Upper lobe of left lung (tissue), 6 donors: Measurements from ENCODE around the gene NEURL1. TPM values are rescaled to one million over a fixed set of nuclear protein-coding genes. Genes with fewer than 3 reads are reported as not detected.
"Not testable (repeated sequence)": the region's sequence is repeated elsewhere in the genome, so short reads cannot be mapped to it uniquely, and the experiment has no call there.

Experiments used
- ATAC-seq, 2 donors: fragments of 200-7000 bp; cut with Tn5 transposase; one replicate each; pipeline ENCODE4 v1.9.1; 2022; ENCODE audit warnings: mild to moderate bottlenecking in 2 of 2, moderate library complexity in 2 of 2; ENCODE audit not compliant: low FRiP score in 2 of 2
- DNase-seq, 2 donors: peaks; one replicate each; pipeline ENCODE4 v3.0.0-alpha.2; 2019 to 2020
- H3K27ac ChIP-seq, 4 donors: fragments of 200-600 bp; sonication (generic); one replicate each; pipeline ENCODE4 v1.5.1; 2016 to 2019
- H3K27me3 ChIP-seq, 4 donors: fragments of 200-600 bp; sonication (generic); one replicate each; pipeline ENCODE4 v1.5.1; 2017 to 2019
- H3K36me3 ChIP-seq, 4 donors: fragments of 200-600 bp; sonication (generic); one replicate each; pipeline ENCODE4 v1.5.1; 2016 to 2019
- H3K4me1 ChIP-seq, 4 donors: fragments of 200-600 bp; sonication (generic); one replicate each; pipeline ENCODE4 v1.5.1; 2018 to 2019
- H3K4me3 ChIP-seq, 4 donors: fragments of 200-600 bp; sonication (generic); one replicate each; pipeline ENCODE4 v1.5.1; 2017 to 2019; ENCODE audit warnings: mild to moderate bottlenecking in 2 of 4, moderate library complexity in 1 of 4
- H3K9me3 ChIP-seq, 4 donors: fragments of 200-600 bp; sonication (generic); one replicate each; pipeline ENCODE4 v1.5.1; 2018 to 2019
- CTCF ChIP-seq, 6 experiments: fragments of 450-650 bp in 4 of 6; fragments of 200-600 bp in 2 of 6; sonication (generic) in 2 of 6; IDR thresholded peaks; one replicate each; pipeline ENCODE4 v1.5.1; 2016 to 2019; ENCODE audit warnings: antibody characterized with exemption in 6 of 6
- EP300 ChIP-seq, 4 donors: sonication (generic); formaldehyde crosslinking; IDR thresholded peaks; one replicate each; pipeline ENCODE4 v1.5.1; 2017; ENCODE audit warnings: antibody characterized with exemption in 4 of 4, control low read depth in 2 of 4
- POLR2A ChIP-seq, 4 donors: fragments of 450-650 bp; IDR thresholded peaks; one replicate each; pipeline ENCODE4 v1.5.1; 2016 to 2017; ENCODE audit warnings: antibody characterized with exemption in 4 of 4, mild to moderate bottlenecking in 2 of 4
- POLR2AphosphoS5 ChIP-seq, 2 donors: sonication (generic); formaldehyde crosslinking; IDR thresholded peaks; one replicate each; pipeline ENCODE4 v1.5.1; 2017; ENCODE audit warnings: antibody characterized with exemption in 2 of 2
- WGBS, 2 donors: methylation state at CpG; one replicate each; pipeline ENCODE4 v1.1.5; 2017 to 2018; 5-methylcytosine and 5-hydroxymethylcytosine counted together
- total RNA-seq, 6 donors: library from RNA; depleted of rRNA in 4 of 6; stranded (reverse); fragments of >200 nt in 4 of 6; gene quantifications; one replicate each; pipeline versions ENCODE4 v1.1.0 to v1.2.1, GENCODE V29; 2016 to 2021
- donor health status: DM: no; HTN: no; CAD: no; lungs with moderate emphysema.
- donor health status: DM: no; HTN: yes; CAD: no; lungs with severe emphysema.

Gene NEURL1
- total RNA-seq, 6 donors from 2014 or later: 0.22 to 1.1 (median 0.80) TPM; not detected in 1

- ATAC-seq: no peak
- Histone ChIP-seq H3K27ac (no peak overlapping the region), H3K9me3 (no peaks in the 10 kb centered on the region), H3K4me3 (no peak overlapping the region), H3K27me3 (no peaks in the 10 kb centered on the region), H3K36me3 (peaks cover 4 to 48% (median 22%) of the 10 kb centered on the region in 4 donors), H3K4me1 (peaks cover 0 to 3% (median 0%) of the 10 kb centered on the region in 4 donors)
- 92 to 95% methylated on average over 4 to 23 of the region's 23 CpGs for WGBS, 2 donors
- DNase-seq: peak in 1 of 2 donors; percentile 80
- TF ChIP-seq POLR2AphosphoS5 (IDR thresholded peaks at IDR 0.05) (no peak), CTCF (IDR thresholded peaks at IDR 0.05) (no peak), EP300 (IDR thresholded peaks at IDR 0.05) (no peak), POLR2A (IDR thresholded peaks at IDR 0.05) (no peak)
Observed at GRCh38 chr10:103603382-103603781, 109.9 kb downstream of the NEURL1 start.

GRCh38 chr10:103605359-103606096, 112.0 kb downstream of the NEURL1 start:
- peaks cover 4 to 64% (median 21%) of the 10 kb centered on the region in 4 donors for H3K36me3 ChIP-seq
- peak; percentile 62 to 81 (median 74) for TF ChIP-seq CTCF (IDR thresholded peaks at IDR 0.05)
- TF ChIP-seq POLR2AphosphoS5 (IDR thresholded peaks at IDR 0.05): no peak
- no peak for DNase-seq
- no peak overlapping the region for H3K4me3 ChIP-seq
- H3K27ac ChIP-seq: no peak overlapping the region
- no peaks in the 10 kb centered on the region for H3K4me1 ChIP-seq
- peak; percentile 50 to 77 for ATAC-seq
- 74 to 78% methylated on average over 8 to 12 of the region's 12 CpGs for WGBS, 2 donors
- no peaks in the 10 kb centered on the region for H3K9me3 ChIP-seq
- no peaks in the 10 kb centered on the region for H3K27me3 ChIP-seq

- not testable (repeated sequence) for H3K4me1 ChIP-seq
Observed at GRCh38 chr10:103606097-103606438, 112.6 kb downstream of the NEURL1 start.

GRCh38 chr10:103607051-103607450, 113.5 kb downstream of the NEURL1 start:
- H3K4me1 ChIP-seq, H3K4me3 ChIP-seq, H3K27me3 ChIP-seq, ATAC-seq, H3K9me3 ChIP-seq, H3K27ac ChIP-seq: not testable (repeated sequence)
- peak in 1 of 2 donors; percentile 71 for DNase-seq
- 70% methylated on average over 2 of the region's 32 CpGs; no CpG with 5 or more reads in 1 of the 2 donors for WGBS, 2 donors
- peaks cover 7 to 69% (median 27%) of the 10 kb centered on the region in 4 donors for H3K36me3 ChIP-seq

More at GRCh38 chr10:103606097-103606438, 112.6 kb downstream of the NEURL1 start:
- peaks cover 6 to 67% (median 25%) of the 10 kb centered on the region in 4 donors for H3K36me3 ChIP-seq
- 80 to 92% methylated on average over 1 of the region's 1 CpG for WGBS, 2 donors
- ATAC-seq, H3K9me3 ChIP-seq, H3K27me3 ChIP-seq, DNase-seq, H3K27ac ChIP-seq, H3K4me3 ChIP-seq: not testable (repeated sequence)

- not testable (repeated sequence) for H3K27ac ChIP-seq, H3K27me3 ChIP-seq, H3K4me3 ChIP-seq, H3K4me1 ChIP-seq, ATAC-seq, DNase-seq, H3K9me3 ChIP-seq
- peaks cover 3 to 69% (median 26%) of the 10 kb centered on the region in 4 donors for H3K36me3 ChIP-seq
- 95 to 98% methylated on average over 9 to 11 of the region's 11 CpGs for WGBS, 2 donors
Observed at GRCh38 chr10:103608056-103608455, 114.6 kb downstream of the NEURL1 start.

GRCh38 chr10:103609231-103610082, 116.0 kb downstream of the NEURL1 start:
- 94% methylated on average over 8 of the region's 8 CpGs for WGBS, 2 donors
- H3K9me3 ChIP-seq: no peaks in the 10 kb centered on the region
- no peaks in the 10 kb centered on the region for H3K27me3 ChIP-seq
- TF ChIP-seq POLR2AphosphoS5 (IDR thresholded peaks at IDR 0.05) (no peak), EP300 (IDR thresholded peaks at IDR 0.05) (no peak), CTCF (IDR thresholded peaks at IDR 0.05) (no peak), POLR2A (IDR thresholded peaks at IDR 0.05) (no peak)
- H3K36me3 ChIP-seq: peaks cover 3 to 64% (median 24%) of the 10 kb centered on the region in 4 donors
- no peak overlapping the region for H3K4me3 ChIP-seq
- no peak overlapping the region for H3K27ac ChIP-seq
- ATAC-seq (no peak), DNase-seq (no peak)
- peaks cover 0 to under 1% (median 0%) of the 10 kb centered on the region in 4 donors for H3K4me1 ChIP-seq
